Ishikawa (cell line): ENCODE measurements around the gene ZNF716.

ENCODE experiments used
- CEBPB ChIP-seq: IDR thresholded peaks from 2 replicates; pipeline ENCODE4 v1.6.1; 2012
- CREB1 ChIP-seq: IDR thresholded peaks from 2 replicates; pipeline ENCODE4 v1.6.1; 2012; ENCODE audit warnings: low read depth
- EGR1 ChIP-seq: IDR thresholded peaks from 2 replicates; pipeline ENCODE4 v1.6.1; 2012
- EP300 ChIP-seq: IDR thresholded peaks from 2 replicates; pipeline ENCODE4 v1.6.1; 2012; ENCODE audit warnings: borderline replicate concordance
- FOXM1 ChIP-seq: IDR thresholded peaks from 2 replicates; pipeline ENCODE4 v1.6.1; 2012; ENCODE audit warnings: low read depth, borderline replicate concordance
- NFIC ChIP-seq: IDR thresholded peaks from 2 replicates; pipeline ENCODE4 v1.6.1; 2012
- RAD21 ChIP-seq: IDR thresholded peaks from 2 replicates; pipeline ENCODE4 v1.6.1; 2012; ENCODE audit warnings: low read depth
- REST ChIP-seq: IDR thresholded peaks from 2 replicates; pipeline ENCODE4 v1.6.1; 2012; ENCODE audit warnings: low read depth, mild to moderate bottlenecking
- TAF1 ChIP-seq: IDR thresholded peaks from 2 replicates; pipeline ENCODE4 v1.6.1; 2012; ENCODE audit warnings: low read depth, mild to moderate bottlenecking
- TCF12 ChIP-seq: IDR thresholded peaks from 2 replicates; pipeline ENCODE4 v1.6.1; 2012; ENCODE audit warnings: low read depth
- TEAD4 ChIP-seq: IDR thresholded peaks from 2 replicates; pipeline ENCODE4 v1.6.1; 2012
- YY1 ChIP-seq: IDR thresholded peaks from 2 replicates; pipeline ENCODE4 v1.6.1; 2012; ENCODE audit warnings: low read depth
- ZBTB7A ChIP-seq: IDR thresholded peaks from 2 replicates; pipeline ENCODE4 v1.6.1; 2012; ENCODE audit warnings: low read depth
- TF ChIP-seq, protein P1 (sequence below): IDR thresholded peaks from 2 replicates; pipeline ENCODE4 v1.6.1; 2012
- TF ChIP-seq, protein P2 (sequence below): IDR thresholded peaks from 2 replicates; pipeline ENCODE4 v1.6.1; 2012

The ZNF716 gene

DNA sequence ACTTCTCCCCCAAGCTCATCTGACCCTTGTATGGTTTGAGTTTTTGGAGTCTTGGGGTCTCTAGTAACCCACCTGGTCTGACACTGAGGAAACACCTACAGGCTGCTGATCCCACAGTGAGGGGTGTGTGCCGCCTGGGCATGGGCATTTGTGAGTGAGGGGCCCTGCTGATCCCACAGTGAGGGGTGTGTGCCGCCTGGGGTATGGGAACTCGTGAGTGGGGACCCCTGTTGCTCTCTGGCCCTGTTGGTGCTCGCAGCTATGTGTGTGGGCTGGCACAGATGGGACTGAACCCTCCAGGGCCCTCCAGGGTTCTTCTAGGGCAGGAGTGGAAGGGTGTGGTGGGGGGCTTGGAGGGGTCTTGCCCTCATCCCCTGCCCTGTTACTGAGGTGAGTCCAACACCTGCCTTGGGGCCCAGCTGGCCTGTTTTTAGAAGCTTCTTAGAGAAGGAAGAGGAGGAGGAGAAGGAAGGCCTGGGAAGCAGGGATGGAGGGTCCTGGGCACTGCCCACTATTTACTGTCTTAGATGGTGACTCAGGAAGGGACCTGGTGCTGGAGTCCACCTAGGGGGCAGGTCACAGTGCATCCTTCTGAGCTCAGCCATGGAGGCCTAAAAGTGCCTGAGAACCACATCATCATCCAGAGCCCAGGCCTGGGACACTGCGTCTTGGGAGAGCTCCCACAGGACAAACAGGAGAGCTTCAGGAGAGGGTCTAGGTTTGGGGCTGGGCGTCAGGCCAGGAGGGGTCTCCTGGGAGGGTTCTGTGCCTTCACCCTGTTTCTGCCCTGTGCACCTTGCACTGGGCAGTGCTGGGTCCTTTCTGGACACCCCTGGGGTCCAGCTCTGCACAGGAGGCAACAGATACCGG, 36.2 kb upstream of the ZNF716 start:
- TF ChIP-seq TCF12 (no peak), FOXM1 (no peak), NFIC (no peak), RAD21 (no peak), CEBPB (no peak), EGR1 (no peak), REST (no peak), TAF1 (no peak), ZBTB7A (no peak)
- TF ChIP-seq, protein P1, sequence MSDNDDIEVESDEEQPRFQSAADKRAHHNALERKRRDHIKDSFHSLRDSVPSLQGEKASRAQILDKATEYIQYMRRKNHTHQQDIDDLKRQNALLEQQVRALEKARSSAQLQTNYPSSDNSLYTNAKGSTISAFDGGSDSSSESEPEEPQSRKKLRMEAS = no peak
- TF ChIP-seq, protein P2, sequence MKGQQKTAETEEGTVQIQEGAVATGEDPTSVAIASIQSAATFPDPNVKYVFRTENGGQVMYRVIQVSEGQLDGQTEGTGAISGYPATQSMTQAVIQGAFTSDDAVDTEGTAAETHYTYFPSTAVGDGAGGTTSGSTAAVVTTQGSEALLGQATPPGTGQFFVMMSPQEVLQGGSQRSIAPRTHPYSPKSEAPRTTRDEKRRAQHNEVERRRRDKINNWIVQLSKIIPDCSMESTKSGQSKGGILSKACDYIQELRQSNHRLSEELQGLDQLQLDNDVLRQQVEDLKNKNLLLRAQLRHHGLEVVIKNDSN = no peak

GRCh38 chr7:57414415-57414814, 35.6 kb upstream of the ZNF716 start:
- TF ChIP-seq, protein P2 = no peak
- TF ChIP-seq CEBPB = no peak

- TF ChIP-seq FOXM1 (no peak), CEBPB (no peak), EGR1 (no peak), TAF1 (no peak), TEAD4 (no peak), RAD21 (no peak), NFIC (no peak), YY1 (no peak), TCF12 (no peak), EP300 (no peak), CREB1 (no peak), ZBTB7A (no peak), REST (no peak)
- TF ChIP-seq, protein P2 = no peak
- TF ChIP-seq, protein P1 = no peak
These were observed 35.1 kb upstream of the ZNF716 start for GRCh38 chr7:57414852-57415251.

GRCh38 chr7:57415326-57415725, 34.7 kb upstream of the ZNF716 start:
- no peak for TF ChIP-seq EP300
- TF ChIP-seq, protein P1 = no peak
- TF ChIP-seq EGR1 = no peak

DNA sequence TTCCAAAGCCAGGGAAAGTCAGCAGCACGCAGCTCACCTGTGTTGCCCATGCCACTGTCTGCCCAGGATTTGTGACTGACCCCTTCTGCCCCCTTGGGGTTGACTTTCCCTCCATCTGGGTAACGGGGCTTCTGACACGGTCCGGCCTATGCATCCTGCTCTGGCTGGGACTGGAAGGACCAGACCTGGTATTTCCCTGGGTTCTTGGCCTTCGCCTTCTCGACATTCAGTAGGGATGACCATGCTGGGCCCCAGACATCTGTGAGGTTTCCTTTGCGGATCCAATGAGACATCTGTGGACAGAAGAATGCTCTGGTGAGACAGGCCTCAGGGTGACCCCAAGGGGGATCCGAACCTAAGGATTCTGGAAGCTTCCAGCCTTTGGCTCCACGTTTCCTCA, 34.2 kb upstream of the ZNF716 start:
- no peak for TF ChIP-seq CEBPB
- TF ChIP-seq CREB1 = no peak
- TF ChIP-seq YY1 = no peak
- no peak for TF ChIP-seq TAF1
- no peak for TF ChIP-seq TCF12
- TF ChIP-seq FOXM1 = no peak

DNA sequence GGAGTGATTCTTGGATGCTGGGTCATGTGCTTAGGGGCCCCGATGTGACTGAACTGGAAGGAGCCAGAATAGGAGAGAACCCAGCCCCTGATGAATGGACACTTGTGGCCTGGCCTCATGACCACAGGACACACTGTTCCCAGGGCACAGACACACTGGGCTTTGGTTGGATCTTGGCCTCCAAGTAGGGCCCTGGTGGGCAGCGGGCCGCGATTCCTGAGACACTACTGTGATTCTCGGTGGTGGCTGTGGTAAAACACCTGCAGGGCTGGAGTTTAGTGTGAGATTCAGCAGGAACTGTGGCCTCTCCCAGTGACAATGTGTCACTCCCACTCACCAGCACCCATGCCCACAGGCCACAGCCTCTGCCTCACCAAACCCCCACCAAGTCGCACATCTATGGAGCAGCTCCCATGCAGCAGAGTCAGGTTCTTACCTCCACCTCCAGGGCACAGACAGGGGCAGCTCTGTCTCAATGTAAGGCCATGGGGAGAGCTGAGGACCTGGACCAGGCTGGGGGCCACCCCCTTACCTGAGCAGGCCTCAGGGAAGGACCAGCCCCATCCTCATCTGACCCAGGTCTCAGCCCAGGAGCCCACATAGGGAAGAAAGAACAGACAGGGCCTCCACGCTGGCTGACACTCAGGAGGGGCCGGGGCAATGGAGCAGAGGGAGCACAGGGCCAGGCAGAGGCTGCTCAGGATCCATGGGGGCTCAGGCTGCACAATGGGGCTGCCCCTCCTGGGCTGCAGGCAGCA, 33.2 kb upstream of the ZNF716 start:
- no peak for TF ChIP-seq CEBPB
- TF ChIP-seq, protein P1 = no peak
- TF ChIP-seq EGR1 = no peak
